GM23248 (cell line): ENCODE measurements around the gene TTC13.

ENCODE experiments used
- EZH2 ChIP-seq: fragments of 200-600 bp; sonication (generic); IDR thresholded peaks from 2 replicates; pipeline ENCODE4 v1.6.1; 2018; ENCODE audit warnings: antibody characterized with exemption, mild to moderate bottlenecking; ENCODE audit not compliant: insufficient read depth, poor library complexity, severe bottlenecking
- EZH2phosphoT487 ChIP-seq: fragments of 200-600 bp; sonication (generic); IDR thresholded peaks from 2 replicates; pipeline ENCODE4 v1.6.1; 2018; ENCODE audit warnings: antibody characterized with exemption, moderate library complexity, mild to moderate bottlenecking, low read depth; ENCODE audit not compliant: insufficient read depth

- TF ChIP-seq EZH2: no peak
- no peak for TF ChIP-seq EZH2phosphoT487
Observed at GRCh38 chr1:230930986-230931385, 47.7 kb downstream of the TTC13 start.
